GM19467 (cell line): ENCODE data around the gene LCOR.
"Not testable (repeated sequence)": the region's sequence is repeated elsewhere in the genome, so short reads cannot be mapped to it uniquely, and the experiment has no call there.

ENCODE experiments used
- ATAC-seq: cut with Tn5 transposase; IDR thresholded peaks from one replicate; pipeline ENCODE4 v1.9.1; 2021; ENCODE audit warnings: mild to moderate bottlenecking, moderate library complexity; ENCODE audit not compliant: unreplicated experiment

LCOR gene

GRCh38 chr10:96838529-96838928 is 6.4 kb downstream of the LCOR start:
- ATAC-seq, result no peak

DNA sequence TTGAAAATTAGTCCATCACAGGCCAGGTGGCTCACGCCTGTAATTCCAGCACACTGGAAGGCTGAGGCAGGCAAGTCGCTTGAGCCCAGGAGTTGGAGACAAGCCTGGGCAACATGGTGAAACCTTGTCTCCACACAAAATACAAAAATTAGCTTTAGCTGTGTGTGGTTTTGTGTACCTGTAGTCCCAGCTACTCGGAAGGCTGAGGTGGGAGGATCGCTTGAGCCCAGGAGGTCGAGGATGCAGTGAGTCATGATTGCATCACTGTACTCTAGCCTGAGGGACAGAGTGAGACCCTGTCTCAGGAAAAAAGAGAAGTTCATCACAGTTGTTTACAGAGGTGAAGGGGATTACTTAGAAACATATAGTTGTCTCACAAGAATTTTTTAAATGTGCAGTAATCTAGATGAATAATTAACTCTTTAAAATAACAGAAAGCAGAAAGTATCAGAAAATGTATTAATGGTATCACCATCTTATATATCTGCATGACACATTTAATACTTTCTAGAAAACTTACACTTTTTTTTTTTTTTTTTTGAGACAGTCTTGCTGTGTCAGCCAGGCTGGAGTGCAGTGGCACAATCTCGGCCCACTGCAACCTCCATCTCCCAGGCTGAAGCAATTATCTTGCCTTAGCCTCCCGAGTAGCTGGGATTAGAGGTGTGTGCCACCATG is 8.9 kb downstream of the LCOR start:
- no peak for ATAC-seq

- ATAC-seq, result no peak
Observed at GRCh38 chr10:96842896-96843723, 11.0 kb downstream of the LCOR start.

- ATAC-seq, result no peak
Observed at GRCh38 chr10:96843823-96844222, 11.7 kb downstream of the LCOR start.

- no peak for ATAC-seq
Observed at GRCh38 chr10:96846395-96846794, 14.3 kb downstream of the LCOR start.

GRCh38 chr10:96846926-96847325 is 14.8 kb downstream of the LCOR start:
- ATAC-seq, result no peak

GRCh38 chr10:96847356-96847755 is 15.3 kb downstream of the LCOR start:
- not testable (repeated sequence) for ATAC-seq

DNA sequence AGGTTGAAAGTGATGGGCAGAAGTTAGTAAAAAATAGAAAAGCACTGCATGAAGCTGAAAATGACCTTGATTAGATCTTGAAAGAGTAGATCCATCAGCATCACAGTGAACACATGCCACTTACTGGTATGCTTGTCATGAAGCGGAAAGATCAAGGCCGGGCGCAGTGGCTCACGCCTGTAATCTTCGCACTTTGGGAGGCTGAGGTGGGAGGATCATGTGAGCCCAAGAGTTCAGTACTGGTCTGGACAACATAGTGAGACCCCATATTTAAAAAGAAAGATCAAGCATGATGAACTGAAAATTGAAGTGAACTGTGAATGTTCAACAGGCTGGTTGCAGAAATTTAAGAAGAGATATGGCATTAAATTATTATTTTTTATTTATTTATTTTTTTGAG is 18.0 kb downstream of the LCOR start:
- ATAC-seq, result no peak

- no peak for ATAC-seq
Observed at GRCh38 chr10:96850825-96851224, 18.7 kb downstream of the LCOR start.

GRCh38 chr10:96851281-96851680 is 19.2 kb downstream of the LCOR start:
- no peak for ATAC-seq

DNA sequence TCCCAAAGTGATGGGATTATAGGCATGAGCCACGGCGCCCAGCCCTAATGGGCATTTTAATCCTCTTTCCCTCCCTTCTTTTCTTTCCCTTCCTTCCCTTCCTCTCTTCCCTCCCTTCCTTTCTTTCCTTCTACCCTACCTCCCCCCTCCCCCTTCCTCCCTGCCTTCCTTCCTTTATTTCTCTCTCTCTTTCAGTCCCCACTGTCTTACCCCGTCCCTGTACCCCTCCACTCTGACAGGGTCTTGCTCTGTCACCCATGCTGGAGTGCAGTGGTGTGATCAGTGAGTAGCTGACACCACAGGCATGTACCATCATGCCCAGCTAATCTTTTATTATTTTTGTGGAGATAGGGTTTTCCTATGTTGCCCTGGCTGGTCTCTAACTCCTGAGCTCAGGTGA is 24.2 kb downstream of the LCOR start:
- no peak for ATAC-seq

- ATAC-seq, result no peak
Observed at GRCh38 chr10:96857301-96858012, 25.4 kb downstream of the LCOR start.

GRCh38 chr10:96858038-96858705 is 26.1 kb downstream of the LCOR start:
- no peak for ATAC-seq

DNA sequence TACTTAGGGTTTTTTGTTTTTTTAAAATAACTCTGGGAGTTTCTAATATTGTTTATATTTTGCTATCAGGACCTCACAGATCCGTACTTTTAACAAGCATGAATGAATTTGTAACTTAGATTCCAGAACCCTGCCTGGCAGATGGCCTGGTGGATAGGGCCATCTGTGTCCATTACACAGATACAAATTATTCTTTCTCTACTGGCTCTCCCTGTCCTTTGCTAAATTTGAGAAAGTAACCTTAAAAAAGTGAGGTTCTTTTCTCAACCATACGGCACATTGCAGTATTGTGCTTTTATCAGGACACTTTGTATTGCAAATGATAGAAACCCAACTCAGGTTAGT is 26.6 kb downstream of the LCOR start:
- ATAC-seq, result no peak

- ATAC-seq, result no peak
Observed at GRCh38 chr10:96860631-96861277, 28.7 kb downstream of the LCOR start.

- ATAC-seq, result peak; percentile 55
Observed at GRCh38 chr10:96863922-96864543, 31.9 kb downstream of the LCOR start.

GRCh38 chr10:96873086-96873485 is 41.0 kb downstream of the LCOR start:
- ATAC-seq, result no peak

- no peak for ATAC-seq
Observed at GRCh38 chr10:96873756-96874467, 41.8 kb downstream of the LCOR start.

GRCh38 chr10:96878057-96878456 is 46.0 kb downstream of the LCOR start:
- no peak for ATAC-seq

DNA sequence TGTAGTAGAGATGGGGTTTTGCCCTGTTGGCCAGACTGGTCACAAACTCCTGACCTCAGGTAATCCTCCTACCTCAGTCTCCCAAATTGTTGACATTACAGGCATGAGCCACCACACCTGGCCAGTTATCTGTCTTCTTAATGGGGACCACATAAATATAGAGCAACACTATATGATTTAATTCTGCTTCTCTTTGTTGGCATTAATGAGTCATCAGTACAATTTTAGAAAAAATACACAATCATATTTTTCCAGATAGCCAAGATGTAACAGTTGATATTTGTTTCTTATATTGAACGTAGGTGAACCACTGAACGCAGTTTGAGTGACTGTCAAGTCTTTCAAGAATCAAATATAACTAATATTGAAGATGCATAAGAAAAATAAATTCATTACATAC is 48.5 kb downstream of the LCOR start:
- no peak for ATAC-seq
